ENCODE data around the gene CAMTA1. TPM values are rescaled to one million over a fixed set of nuclear protein-coding genes. Genes with fewer than 3 reads are reported as not detected.

CAMTA1 gene
- total and polyA plus RNA-seq, 2 experiments from 2014 or later: 89.0 to 145 TPM

DNA sequence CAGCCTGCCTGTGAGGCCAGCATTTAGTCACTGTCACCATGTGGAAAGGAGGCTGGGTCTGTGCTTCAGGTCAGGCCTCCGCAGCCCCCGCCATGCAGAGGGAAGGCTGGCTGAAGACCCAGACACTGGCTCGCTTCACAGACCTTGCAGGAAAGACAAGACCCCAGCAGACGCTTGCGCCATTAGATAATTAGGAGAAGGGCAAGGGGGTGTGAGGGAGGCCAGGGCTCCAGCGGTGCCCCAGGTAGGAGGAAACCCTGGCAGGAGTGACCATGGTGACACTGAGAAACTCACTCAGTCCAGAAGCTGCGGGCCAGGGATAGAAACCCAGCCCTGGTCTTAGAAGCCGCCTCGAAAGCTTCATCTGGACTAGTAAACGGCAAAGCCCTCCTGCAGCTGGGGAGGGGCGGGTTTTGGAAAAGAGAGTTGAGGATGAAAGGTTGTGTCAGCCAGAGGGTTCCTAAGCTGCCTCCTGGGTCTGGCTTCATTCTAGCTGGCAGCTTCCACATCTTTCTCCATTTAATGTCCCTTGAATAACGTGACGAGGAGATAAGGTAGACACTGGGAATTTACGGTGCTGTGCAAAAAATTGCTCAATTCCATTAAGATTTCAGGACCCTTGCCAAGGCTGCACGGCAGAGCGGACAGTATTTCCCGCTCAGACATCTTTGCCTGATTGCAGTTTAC, 691.8 kb downstream of the CAMTA1 start:
- no peaks in the 10 kb centered on the region for H3K79me2 ChIP-seq
- peak; percentile 39 for DNase-seq (ENCODE audit: low spot score)
- H3K27ac ChIP-seq: peak overlapping the region; percentile 43
- H3K4me2 ChIP-seq: no peak overlapping the region
- H3K4me1 ChIP-seq (ENCODE audit: insufficient read depth): peaks cover 11% of the 10 kb centered on the region
- no peaks in the 10 kb centered on the region for H3K27me3 ChIP-seq
- H3K4me3 ChIP-seq: no peak overlapping the region
- TF ChIP-seq EZH2 (IDR thresholded peaks at IDR 0.05; ENCODE audit: borderline replicate concordance) (no peak), EZH2phosphoT487 (IDR thresholded peaks at IDR 0.05; ENCODE audit: low read depth, severe bottlenecking, unreplicated experiment) (no peak)
- TF ChIP-seq, protein P1, sequence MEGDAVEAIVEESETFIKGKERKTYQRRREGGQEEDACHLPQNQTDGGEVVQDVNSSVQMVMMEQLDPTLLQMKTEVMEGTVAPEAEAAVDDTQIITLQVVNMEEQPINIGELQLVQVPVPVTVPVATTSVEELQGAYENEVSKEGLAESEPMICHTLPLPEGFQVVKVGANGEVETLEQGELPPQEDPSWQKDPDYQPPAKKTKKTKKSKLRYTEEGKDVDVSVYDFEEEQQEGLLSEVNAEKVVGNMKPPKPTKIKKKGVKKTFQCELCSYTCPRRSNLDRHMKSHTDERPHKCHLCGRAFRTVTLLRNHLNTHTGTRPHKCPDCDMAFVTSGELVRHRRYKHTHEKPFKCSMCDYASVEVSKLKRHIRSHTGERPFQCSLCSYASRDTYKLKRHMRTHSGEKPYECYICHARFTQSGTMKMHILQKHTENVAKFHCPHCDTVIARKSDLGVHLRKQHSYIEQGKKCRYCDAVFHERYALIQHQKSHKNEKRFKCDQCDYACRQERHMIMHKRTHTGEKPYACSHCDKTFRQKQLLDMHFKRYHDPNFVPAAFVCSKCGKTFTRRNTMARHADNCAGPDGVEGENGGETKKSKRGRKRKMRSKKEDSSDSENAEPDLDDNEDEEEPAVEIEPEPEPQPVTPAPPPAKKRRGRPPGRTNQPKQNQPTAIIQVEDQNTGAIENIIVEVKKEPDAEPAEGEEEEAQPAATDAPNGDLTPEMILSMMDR (IDR thresholded peaks at IDR 0.05; ENCODE audit: poor library complexity): no peak
- 60% methylated on average over 17 of the region's 17 CpGs for WGBS (ENCODE audit: low lambda C conversion rate, missing lambda C conversion rate)
- no peaks in the 10 kb centered on the region for H3K9me2 ChIP-seq (replicated peaks; ENCODE audit: insufficient read depth)
- H2AFZ ChIP-seq: no peak overlapping the region
- no peaks in the 10 kb centered on the region for H3K9me3 ChIP-seq (ENCODE audit: low read depth)
- no peaks in the 10 kb centered on the region for H4K20me1 ChIP-seq (ENCODE audit: insufficient read depth, poor library complexity, severe bottlenecking)
- no peaks in the 10 kb centered on the region for H3K36me3 ChIP-seq (replicated peaks; ENCODE audit: insufficient read depth, low read depth)

DNA sequence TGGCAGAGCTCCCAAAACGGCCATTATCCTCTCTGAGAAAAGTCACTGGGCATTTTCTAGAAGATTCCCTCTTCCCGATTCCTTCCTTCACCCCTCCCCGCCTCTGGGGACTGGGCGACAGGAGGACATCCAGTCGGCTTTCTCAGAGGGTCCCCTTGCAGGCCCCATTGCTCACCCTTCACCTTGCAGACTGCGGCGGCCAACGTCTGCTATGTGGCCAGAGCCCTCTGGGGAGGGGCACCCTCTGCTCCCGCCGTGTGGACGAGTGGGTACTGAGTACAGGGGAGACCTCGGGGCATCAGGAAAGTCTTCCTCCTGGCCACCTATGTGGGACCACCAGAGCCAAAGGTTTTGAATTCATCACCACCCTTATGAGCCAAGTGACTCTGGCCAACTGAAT, 692.3 kb downstream of the CAMTA1 start:
- Histone ChIP-seq H3K4me1 (ENCODE audit: insufficient read depth) (peaks cover 11% of the 10 kb centered on the region), H3K4me3 (no peak overlapping the region), H3K36me3 (replicated peaks; ENCODE audit: insufficient read depth, low read depth) (no peaks in the 10 kb centered on the region), H2AFZ (no peak overlapping the region), H3K79me2 (no peaks in the 10 kb centered on the region), H3K27me3 (no peaks in the 10 kb centered on the region), H4K20me1 (ENCODE audit: insufficient read depth, poor library complexity, severe bottlenecking) (no peaks in the 10 kb centered on the region), H3K9me3 (ENCODE audit: low read depth) (no peaks in the 10 kb centered on the region), H3K27ac (peak overlapping the region; percentile 14), H3K4me2 (no peak overlapping the region), H3K9me2 (replicated peaks; ENCODE audit: insufficient read depth) (no peaks in the 10 kb centered on the region)
- WGBS (ENCODE audit: low lambda C conversion rate, missing lambda C conversion rate): 82% methylated on average over 12 of the region's 12 CpGs
- no peak for DNase-seq (ENCODE audit: low spot score)
- no peak for TF ChIP-seq EZH2phosphoT487 (IDR thresholded peaks at IDR 0.05; ENCODE audit: low read depth, severe bottlenecking, unreplicated experiment)
- TF ChIP-seq EZH2 (IDR thresholded peaks at IDR 0.05; ENCODE audit: borderline replicate concordance): no peak
- TF ChIP-seq, protein P1 (IDR thresholded peaks at IDR 0.05; ENCODE audit: poor library complexity): no peak

DNA sequence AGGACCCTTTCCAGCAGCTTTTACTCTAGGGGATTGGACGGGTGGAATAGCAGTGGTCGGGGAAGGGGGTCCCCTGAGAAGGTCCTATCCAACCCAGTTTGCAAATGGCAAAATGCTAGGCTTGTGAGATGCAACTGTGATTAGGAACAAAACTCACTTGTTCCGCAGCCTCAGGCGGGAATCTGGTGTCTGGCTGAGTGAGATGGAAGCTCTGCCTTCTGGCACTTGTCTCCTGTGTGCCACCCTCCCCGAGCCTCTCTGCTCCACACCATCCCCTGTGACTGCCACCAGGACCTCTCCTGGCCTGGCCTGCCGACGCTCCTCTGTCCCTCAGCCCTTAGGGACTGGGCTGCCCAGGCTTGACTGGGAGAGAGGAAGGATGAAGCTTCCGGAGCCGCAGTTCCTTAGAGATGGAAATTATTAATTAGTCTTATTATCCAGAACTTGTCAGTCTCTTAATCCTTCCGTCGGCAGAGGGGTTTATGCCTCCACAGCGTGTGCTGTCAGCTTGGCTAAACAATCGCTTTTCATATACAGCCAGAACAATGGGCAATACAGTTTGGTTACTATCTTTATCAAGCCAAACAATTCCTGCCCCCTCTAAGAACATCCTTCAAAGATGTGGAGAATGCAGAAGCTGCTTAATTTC, 693.0 kb downstream of the CAMTA1 start:
- no peak overlapping the region for H2AFZ ChIP-seq
- H3K4me2 ChIP-seq: no peak overlapping the region
- no peaks in the 10 kb centered on the region for H3K79me2 ChIP-seq
- no peaks in the 10 kb centered on the region for H4K20me1 ChIP-seq (ENCODE audit: insufficient read depth, poor library complexity, severe bottlenecking)
- H3K4me1 ChIP-seq (ENCODE audit: insufficient read depth): peaks cover 11% of the 10 kb centered on the region
- no peak overlapping the region for H3K4me3 ChIP-seq
- no peaks in the 10 kb centered on the region for H3K36me3 ChIP-seq (replicated peaks; ENCODE audit: insufficient read depth, low read depth)
- no peak for DNase-seq (ENCODE audit: low spot score)
- peaks cover 2% of the 10 kb centered on the region for H3K27me3 ChIP-seq
- H3K27ac ChIP-seq: peak overlapping the region; percentile 14
- H3K9me3 ChIP-seq (ENCODE audit: low read depth): no peaks in the 10 kb centered on the region
- TF ChIP-seq EZH2 (IDR thresholded peaks at IDR 0.05; ENCODE audit: borderline replicate concordance) (no peak), EZH2phosphoT487 (IDR thresholded peaks at IDR 0.05; ENCODE audit: low read depth, severe bottlenecking, unreplicated experiment) (no peak)
- TF ChIP-seq, protein P1 (IDR thresholded peaks at IDR 0.05; ENCODE audit: poor library complexity): no peak
- 60% methylated on average over 13 of the region's 13 CpGs for WGBS (ENCODE audit: low lambda C conversion rate, missing lambda C conversion rate)
- no peaks in the 10 kb centered on the region for H3K9me2 ChIP-seq (replicated peaks; ENCODE audit: insufficient read depth)

Measured in hepatocyte (in vitro differentiated cells).